Lower leg skin (tissue), 4 donors: ENCODE data around the gene NPRL2. TPM values are rescaled to one million over a fixed set of nuclear protein-coding genes. Genes with fewer than 3 reads are reported as not detected.

Experiments used
- DNase-seq, 2 donors: peaks; one replicate each; pipeline ENCODE4 v3.0.0-alpha.2; 2019; ENCODE audit warnings: low spot score in 2 of 2
- H3K4me3 ChIP-seq: fragments of 200-600 bp; sonication (generic); 2 replicates; pipeline ENCODE4 v1.5.1; 2017; ENCODE audit warnings: mild to moderate bottlenecking, low read depth; ENCODE audit not compliant: poor library complexity, severe bottlenecking
- CTCF ChIP-seq, 3 donors: fragments of 450-650 bp; IDR thresholded peaks; one replicate each; pipeline ENCODE4 v1.5.1; 2016; ENCODE audit warnings: antibody characterized with exemption in 3 of 3, mild to moderate bottlenecking in 3 of 3, moderate library complexity in 2 of 3
- POLR2A ChIP-seq, 2 donors: fragments of 450-650 bp; IDR thresholded peaks; one replicate each; pipeline ENCODE4 v1.6.1; 2016 to 2017; ENCODE audit warnings: antibody characterized with exemption in 2 of 2, mild to moderate bottlenecking in 1 of 2, moderate library complexity in 1 of 2
- WGBS, 2 donors: methylation state at CpG; one replicate each; pipeline ENCODE4 v1.1.5; 2018; 5-methylcytosine and 5-hydroxymethylcytosine counted together
- intact Hi-C: fragments of 100-400 bp; cut with DNase I; formaldehyde crosslinking; loops from one replicate; pipeline ENCODE4 v1.15.0; 2023; ENCODE audit warnings: low total_unique reads
- total RNA-seq, 4 donors: library from RNA; depleted of rRNA; stranded (reverse); fragments of >200 nt; gene quantifications; one replicate each; pipeline ENCODE4 v1.1.0, GENCODE V29; 2016

Gene NPRL2
- total RNA-seq, 4 donors from 2014 or later, result 17.3 to 28.0 (median 23.2) TPM

DNA sequence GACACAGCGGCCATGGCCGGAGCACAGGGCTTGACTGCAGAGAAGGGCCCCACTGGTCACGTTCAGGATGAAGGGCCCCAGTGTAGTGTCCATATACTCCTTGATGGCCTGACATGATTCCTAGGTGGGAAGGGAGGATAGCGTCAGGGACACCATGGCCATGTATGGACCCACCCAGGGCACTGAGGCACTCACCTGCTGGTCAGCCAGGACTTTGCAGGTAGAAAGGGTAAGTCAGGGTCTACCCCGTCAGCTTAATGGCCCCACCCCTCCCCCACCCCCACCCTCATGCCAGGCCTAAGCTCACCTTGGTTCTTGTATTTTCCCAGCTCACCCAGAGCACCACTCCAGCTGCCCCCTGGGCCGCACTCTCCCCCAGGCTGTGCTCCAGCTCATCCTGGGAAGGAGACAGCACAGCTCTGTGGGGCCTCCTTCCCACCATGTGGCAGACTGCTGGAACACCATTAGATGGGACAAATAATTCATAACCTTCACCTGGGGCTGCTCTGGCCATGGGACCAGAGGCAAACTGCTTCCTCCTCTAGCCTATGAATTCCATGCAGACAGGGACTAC is 49.8 kb downstream of the NPRL2 start:
- TF ChIP-seq CTCF (IDR thresholded peaks at IDR 0.05) (no peak), POLR2A (IDR thresholded peaks at IDR 0.05) (no peak)
- intact Hi-C loops, result no loop called here
- no peak for DNase-seq
- 83% methylated on average over 6 of the region's 6 CpGs for WGBS, 2 donors
- no peak overlapping the region for H3K4me3 ChIP-seq

DNA sequence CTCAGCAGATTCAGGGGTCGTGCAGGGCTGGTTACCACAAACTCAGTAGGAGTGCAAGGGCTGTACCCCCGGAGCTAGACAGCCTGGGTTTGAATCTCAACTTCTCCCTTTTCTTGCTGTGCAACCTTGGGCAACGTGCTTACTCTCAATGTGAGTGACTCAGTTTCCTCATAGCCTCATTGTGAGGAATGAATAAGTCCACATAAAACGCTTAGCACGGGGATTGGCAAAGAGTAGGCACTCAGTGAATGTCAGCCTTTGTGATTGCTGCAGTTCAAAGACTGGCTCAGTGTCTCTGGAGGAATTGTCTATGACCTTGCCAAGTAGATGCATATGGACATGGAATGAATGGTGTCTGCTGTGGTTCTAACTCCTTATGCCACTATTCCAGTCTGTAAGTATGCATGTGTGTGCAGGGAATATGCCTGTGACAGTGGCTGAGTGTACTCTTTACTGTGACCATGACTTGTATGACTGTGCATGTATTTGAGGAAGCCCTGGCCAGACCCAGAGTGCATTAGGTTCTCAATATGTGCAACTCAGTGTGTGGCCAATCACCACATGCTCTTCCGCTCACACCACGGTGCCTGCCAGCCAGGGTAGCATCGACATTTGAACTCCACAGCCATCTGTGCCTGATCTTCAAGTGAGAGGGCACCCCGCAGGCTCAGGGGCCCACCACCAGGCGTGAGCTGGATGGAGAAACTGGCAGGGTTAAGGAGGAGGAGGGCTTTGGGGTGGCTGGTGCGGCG is 50.5 kb downstream of the NPRL2 start:
- 40 to 51% methylated on average over 12 of the region's 12 CpGs for WGBS, 2 donors
- peak in 1 of 2 donors; percentile 66 for DNase-seq
- intact Hi-C loops, result no loop called here

DNA sequence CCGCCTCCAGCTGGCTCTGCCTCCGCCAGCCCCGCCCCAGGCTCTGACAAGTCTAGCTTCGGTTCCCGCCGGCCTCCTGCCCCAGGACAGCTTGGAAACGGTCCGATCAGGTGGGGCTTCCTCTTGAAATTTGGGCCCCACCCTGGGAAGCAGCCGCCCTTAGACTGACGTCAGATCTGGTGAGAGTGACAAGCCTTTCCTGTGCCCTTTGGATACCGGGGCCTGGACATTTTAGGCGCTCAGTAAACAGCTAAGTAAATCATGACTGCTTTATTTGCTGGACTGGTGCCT is 51.0 kb downstream of the NPRL2 start:
- intact Hi-C loops, result no loop called here
- DNase-seq, result no peak

More for the DNA sequence above, 50.5 kb downstream of the NPRL2 start:
- TF ChIP-seq CTCF (IDR thresholded peaks at IDR 0.05) (no peak), POLR2A (IDR thresholded peaks at IDR 0.05) (no peak)
- no peak overlapping the region for H3K4me3 ChIP-seq

GRCh38 chr3:50298836-50299637 is 51.5 kb downstream of the NPRL2 start, which contains the start of the genes HYAL3 and NAA80:
TSS of gene HYAL3 (minus strand) at chr3:50299405. CDS start at chr3:50295602, 3,803 bp downstream.
TSS of gene NAA80 (minus strand) at chr3:50299405. CDS start at chr3:50297463, 1,942 bp downstream.
- peak; percentile 100 for DNase-seq
- TF ChIP-seq CTCF (IDR thresholded peaks at IDR 0.05) (peak in 1 of 3 donors; percentile 63), POLR2A (IDR thresholded peaks at IDR 0.05) (no peak)
- 0 to 1% methylated on average over 37 to 54 of the region's 61 CpGs for WGBS, 2 donors
- H3K4me3 ChIP-seq, result peak within 1 kb of the TSS; percentile 55
- intact Hi-C loops, result no loop called here

More for the DNA sequence above, 51.0 kb downstream of the NPRL2 start:
- TF ChIP-seq POLR2A (IDR thresholded peaks at IDR 0.05) (no peak), CTCF (IDR thresholded peaks at IDR 0.05) (no peak)
- 2% methylated on average over 10 to 12 of the region's 12 CpGs for WGBS, 2 donors
- H3K4me3 ChIP-seq, result no peak overlapping the region

GRCh38 chr3:50297896-50298725 is 52.5 kb downstream of the NPRL2 start:
- DNase-seq, result no peak
- no peak for TF ChIP-seq POLR2A (IDR thresholded peaks at IDR 0.05)
- no peak for TF ChIP-seq CTCF (IDR thresholded peaks at IDR 0.05)
- no peak overlapping the region for H3K4me3 ChIP-seq
- WGBS, 2 donors, result 44 to 63% methylated on average over 9 of the region's 9 CpGs
- intact Hi-C loops, result no loop called here
